Measurements from ENCODE around the gene NTM.

Gene NTM

GRCh38 chr11:131649856-131650255 lies 279.4 kb downstream of the NTM start:
- Histone ChIP-seq H3K4me2 (ENCODE audit: low read length) (no peak overlapping the region), H3K27ac (ENCODE audit: low read depth, low read length) (no peak overlapping the region), H3K36me3 (ENCODE audit: control insufficient read depth, low read length) (no peaks in the 10 kb centered on the region)

GRCh38 chr11:131652231-131652630 lies 281.8 kb downstream of the NTM start:
- H3K4me1 ChIP-seq (ENCODE audit: control insufficient read depth, low read length): no peaks in the 10 kb centered on the region
- no peak overlapping the region for H3K27ac ChIP-seq (ENCODE audit: low read depth, low read length)
- TF ChIP-seq CTCF (IDR thresholded peaks at IDR 0.05; ENCODE audit: low read depth, low read length, poor library complexity, severe bottlenecking) (no peak), EZH2phosphoT487 (IDR thresholded peaks at IDR 0.05; ENCODE audit: borderline replicate concordance, low read length) (no peak)
- no peaks in the 10 kb centered on the region for H3K9me2 ChIP-seq (replicated peaks; ENCODE audit: control insufficient read depth, low read length)
- no peaks in the 10 kb centered on the region for H3K9me3 ChIP-seq (ENCODE audit: control insufficient read depth, insufficient read depth, low read length)
- H3K79me2 ChIP-seq (ENCODE audit: control insufficient read depth, low read length): no peaks in the 10 kb centered on the region
- H3F3A ChIP-seq (ENCODE audit: control insufficient read depth, insufficient read depth): no peaks in the 10 kb centered on the region
- no peak overlapping the region for H3K4me3 ChIP-seq (ENCODE audit: low read length)
- H3K36me3 ChIP-seq (ENCODE audit: control insufficient read depth, low read length): no peaks in the 10 kb centered on the region
- H3K27me3 ChIP-seq (ENCODE audit: control insufficient read depth, low read length): no peaks in the 10 kb centered on the region
- H4K20me1 ChIP-seq (ENCODE audit: control insufficient read depth, insufficient read depth, low read depth, low read length): no peaks in the 10 kb centered on the region
- no peak overlapping the region for H3K4me2 ChIP-seq (ENCODE audit: low read length)

More at GRCh38 chr11:131649856-131650255, 279.4 kb downstream of the NTM start:
- Histone ChIP-seq H3K27me3 (ENCODE audit: control insufficient read depth, low read length) (no peaks in the 10 kb centered on the region), H3F3A (ENCODE audit: control insufficient read depth, insufficient read depth) (no peaks in the 10 kb centered on the region), H3K4me1 (ENCODE audit: control insufficient read depth, low read length) (no peaks in the 10 kb centered on the region), H4K20me1 (ENCODE audit: control insufficient read depth, insufficient read depth, low read depth, low read length) (no peaks in the 10 kb centered on the region), H3K79me2 (ENCODE audit: control insufficient read depth, low read length) (no peaks in the 10 kb centered on the region), H3K4me3 (ENCODE audit: low read length) (no peak overlapping the region), H3K9me3 (ENCODE audit: control insufficient read depth, insufficient read depth, low read length) (no peaks in the 10 kb centered on the region), H3K9me2 (replicated peaks; ENCODE audit: control insufficient read depth, low read length) (no peaks in the 10 kb centered on the region)
- TF ChIP-seq CTCF (IDR thresholded peaks at IDR 0.05; ENCODE audit: low read depth, low read length, poor library complexity, severe bottlenecking): no peak
- TF ChIP-seq EZH2phosphoT487 (IDR thresholded peaks at IDR 0.05; ENCODE audit: borderline replicate concordance, low read length): no peak

- Histone ChIP-seq H3K9me2 (replicated peaks; ENCODE audit: control insufficient read depth, low read length) (no peaks in the 10 kb centered on the region), H3K27me3 (ENCODE audit: control insufficient read depth, low read length) (no peaks in the 10 kb centered on the region), H3K4me1 (ENCODE audit: control insufficient read depth, low read length) (no peaks in the 10 kb centered on the region), H3K27ac (ENCODE audit: low read depth, low read length) (no peak overlapping the region), H3K79me2 (ENCODE audit: control insufficient read depth, low read length) (no peaks in the 10 kb centered on the region), H3K36me3 (ENCODE audit: control insufficient read depth, low read length) (no peaks in the 10 kb centered on the region), H4K20me1 (ENCODE audit: control insufficient read depth, insufficient read depth, low read depth, low read length) (no peaks in the 10 kb centered on the region), H3F3A (ENCODE audit: control insufficient read depth, insufficient read depth) (no peaks in the 10 kb centered on the region), H3K4me2 (ENCODE audit: low read length) (no peak overlapping the region), H3K4me3 (ENCODE audit: low read length) (no peak overlapping the region), H3K9me3 (ENCODE audit: control insufficient read depth, insufficient read depth, low read length) (no peaks in the 10 kb centered on the region)
- TF ChIP-seq CTCF (IDR thresholded peaks at IDR 0.05; ENCODE audit: low read depth, low read length, poor library complexity, severe bottlenecking): no peak
- TF ChIP-seq EZH2phosphoT487 (IDR thresholded peaks at IDR 0.05; ENCODE audit: borderline replicate concordance, low read length): no peak
These were observed 282.8 kb downstream of the NTM start for GRCh38 chr11:131653260-131653659.

GRCh38 chr11:131654849-131655248 lies 284.4 kb downstream of the NTM start:
- Histone ChIP-seq H3K36me3 (ENCODE audit: control insufficient read depth, low read length) (no peaks in the 10 kb centered on the region), H3K27me3 (ENCODE audit: control insufficient read depth, low read length) (no peaks in the 10 kb centered on the region), H3K79me2 (ENCODE audit: control insufficient read depth, low read length) (no peaks in the 10 kb centered on the region), H4K20me1 (ENCODE audit: control insufficient read depth, insufficient read depth, low read depth, low read length) (no peaks in the 10 kb centered on the region), H3K9me2 (replicated peaks; ENCODE audit: control insufficient read depth, low read length) (no peaks in the 10 kb centered on the region), H3K9me3 (ENCODE audit: control insufficient read depth, insufficient read depth, low read length) (no peaks in the 10 kb centered on the region), H3K4me2 (ENCODE audit: low read length) (no peak overlapping the region), H3K4me1 (ENCODE audit: control insufficient read depth, low read length) (no peaks in the 10 kb centered on the region), H3K4me3 (ENCODE audit: low read length) (no peak overlapping the region), H3K27ac (ENCODE audit: low read depth, low read length) (no peak overlapping the region), H3F3A (ENCODE audit: control insufficient read depth, insufficient read depth) (no peaks in the 10 kb centered on the region)
- no peak for TF ChIP-seq CTCF (IDR thresholded peaks at IDR 0.05; ENCODE audit: low read depth, low read length, poor library complexity, severe bottlenecking)
- no peak for TF ChIP-seq EZH2phosphoT487 (IDR thresholded peaks at IDR 0.05; ENCODE audit: borderline replicate concordance, low read length)
